GM23338 (cell line): ENCODE measurements around the gene PFKFB3. TPM values are rescaled to one million over a fixed set of nuclear protein-coding genes. Genes with fewer than 3 reads are reported as not detected.
"Not testable (repeated sequence)": the region's sequence is repeated elsewhere in the genome, so short reads cannot be mapped to it uniquely, and the experiment has no call there.

Experiments
- ATAC-seq: fragments of 200-7000 bp; cut with Tn5 transposase; 3 replicates; pipeline ENCODE4 v1.9.1; 2020
- DNase-seq: peaks from one replicate; pipeline ENCODE4 v3.0.0-alpha.2; 2015; ENCODE audit warnings: low spot score
- H2AFZ ChIP-seq: fragments of 200-600 bp; sonication (generic); 2 replicates; pipeline ENCODE4 v1.8.0; 2016; ENCODE audit warnings: antibody characterized with exemption, mild to moderate bottlenecking, moderate library complexity
- H3F3A ChIP-seq: fragments of 200-600 bp; sonication (generic); replicated peaks from 2 replicates; pipeline ENCODE4 v1.8.0; 2017; ENCODE audit warnings: antibody characterized with exemption, mixed run types, low read depth
- H3K27ac ChIP-seq: fragments of 200-600 bp; sonication (generic); 2 replicates; pipeline ENCODE4 v1.6.1; 2016; ENCODE audit warnings: low read depth
- H3K27me3 ChIP-seq: fragments of 200-600 bp; sonication (generic); 2 replicates; pipeline ENCODE4 v1.8.0; 2016; ENCODE audit warnings: mild to moderate bottlenecking, mixed run types, moderate library complexity; ENCODE audit not compliant: insufficient read depth
- H3K36me3 ChIP-seq: fragments of 200-600 bp; sonication (generic); 2 replicates; pipeline ENCODE4 v1.8.0; 2016; ENCODE audit warnings: mild to moderate bottlenecking; ENCODE audit not compliant: insufficient read depth
- H3K4me1 ChIP-seq: fragments of 200-600 bp; sonication (generic); 2 replicates; pipeline ENCODE4 v1.8.0; 2016; ENCODE audit warnings: mild to moderate bottlenecking, moderate library complexity; ENCODE audit not compliant: insufficient read depth
- H3K4me2 ChIP-seq: fragments of 200-600 bp; sonication (generic); 2 replicates; pipeline ENCODE4 v1.7.1; 2017; ENCODE audit warnings: mixed run types
- H3K4me3 ChIP-seq: fragments of 200-600 bp; sonication (generic); 2 replicates; pipeline ENCODE4 v1.6.1; 2016; ENCODE audit warnings: mixed run types
- H3K79me2 ChIP-seq: fragments of 200-600 bp; sonication (generic); replicated peaks from 2 replicates; pipeline ENCODE4 v1.8.0; 2017; ENCODE audit warnings: mild to moderate bottlenecking; ENCODE audit not compliant: insufficient read depth
- H3K9me2 ChIP-seq: fragments of 200-600 bp; sonication (generic); 2 replicates; pipeline ENCODE4 v1.8.0; 2017; ENCODE audit not compliant: insufficient read depth
- H4K20me1 ChIP-seq: fragments of 200-600 bp; sonication (generic); replicated peaks from 2 replicates; pipeline ENCODE4 v1.8.0; 2017; ENCODE audit warnings: mild to moderate bottlenecking; ENCODE audit not compliant: insufficient read depth
- H3K27ac Mint-ChIP-seq: 2 replicates; pipeline ENCODE4 v1.8.0; 2020; ENCODE audit warnings: inconsistent platforms, mild to moderate bottlenecking, moderate library complexity, mixed read lengths
- H3K27me3 Mint-ChIP-seq: 3 replicates; pipeline ENCODE4 v1.8.0; 2022; ENCODE audit warnings: low read depth, mild to moderate bottlenecking, moderate library complexity, mixed read lengths, inconsistent platforms; ENCODE audit not compliant: insufficient read depth, poor library complexity
- H3K36me3 Mint-ChIP-seq: 3 replicates; pipeline ENCODE4 v1.8.0; 2021; ENCODE audit warnings: low read depth, mild to moderate bottlenecking, inconsistent platforms, moderate library complexity, mixed read lengths
- H3K4me1 Mint-ChIP-seq: 3 replicates; pipeline ENCODE4 v1.8.0; 2020; ENCODE audit warnings: mild to moderate bottlenecking, inconsistent platforms, mixed read lengths
- H3K4me3 Mint-ChIP-seq: 3 replicates; pipeline ENCODE4 v1.8.0; 2021; ENCODE audit warnings: moderate library complexity, mild to moderate bottlenecking, inconsistent platforms, mixed read lengths
- H3K9me3 Mint-ChIP-seq: 3 replicates; pipeline ENCODE4 v1.8.0; 2020; ENCODE audit warnings: moderate library complexity, mild to moderate bottlenecking, inconsistent platforms, mixed read lengths
- CREB1 ChIP-seq: fragments of 250-450 bp; sonication (Bioruptor Pico); IDR thresholded peaks from 2 replicates; pipeline ENCODE4 v1.5.0; 2020; ENCODE audit warnings: low read depth, mild to moderate bottlenecking, moderate library complexity
- CTCF ChIP-seq, 2 experiments: fragments of 200-600 bp in 1 of 2; sonication (generic) in 1 of 2; conservative IDR thresholded peaks; 2 replicates each; pipeline versions ENCODE4 v1.5.1 to v1.6.1; 2016 to 2017; ENCODE audit warnings: antibody characterized with exemption in 2 of 2, low read depth in 2 of 2, mild to moderate bottlenecking in 2 of 2, moderate library complexity in 1 of 2
- EZH2 ChIP-seq: fragments of 200-600 bp; sonication (generic); IDR thresholded peaks from one replicate; pipeline ENCODE4 v1.8.0; 2017; ENCODE audit warnings: antibody characterized with exemption, mild to moderate bottlenecking, low read depth; ENCODE audit not compliant: unreplicated experiment
- EZH2phosphoT487 ChIP-seq: fragments of 200-600 bp; sonication (generic); IDR thresholded peaks from one replicate; pipeline ENCODE4 v1.8.1; 2018; ENCODE audit warnings: antibody characterized with exemption; ENCODE audit not compliant: unreplicated experiment
- JUNB ChIP-seq: IDR thresholded peaks from one replicate; pipeline ENCODE4 v1.6.1; 2016; ENCODE audit warnings: antibody characterized with exemption; ENCODE audit not compliant: unreplicated experiment
- POLR2AphosphoS5 ChIP-seq: IDR thresholded peaks from 2 replicates; pipeline ENCODE4 v1.6.1; 2016; ENCODE audit warnings: antibody characterized with exemption, low read depth
- REST ChIP-seq: IDR thresholded peaks from one replicate; pipeline ENCODE4 v1.6.1; 2018; ENCODE audit warnings: antibody characterized with exemption; ENCODE audit not compliant: unreplicated experiment
- STAT1 ChIP-seq: IDR thresholded peaks from one replicate; pipeline ENCODE4 v1.6.1; 2016; ENCODE audit warnings: antibody characterized with exemption; ENCODE audit not compliant: unreplicated experiment
- ZNF114 ChIP-seq: fragments of 250-450 bp; sonication (Bioruptor Pico); IDR thresholded peaks from 2 replicates; pipeline ENCODE4 v1.5.0; 2020; ENCODE audit warnings: mild to moderate bottlenecking, moderate library complexity
- ZNF331 ChIP-seq: fragments of 250-450 bp; sonication (Bioruptor Pico); IDR thresholded peaks from 2 replicates; pipeline ENCODE4 v1.5.0; 2020; ENCODE audit warnings: low read depth, mild to moderate bottlenecking, moderate library complexity
- ZNF462 ChIP-seq: fragments of 250-450 bp; sonication (Bioruptor Pico); IDR thresholded peaks from 2 replicates; pipeline ENCODE4 v1.5.0; 2020; ENCODE audit warnings: mild to moderate bottlenecking, moderate library complexity
- polyA plus RNA-seq: library from polyadenylated mRNA; unstranded; fragments of >200 nt; fragmentation: Nextera tagmentation; extraction: Ambion mirVana; gene quantifications from 2 replicates; pipeline ENCODE4 v1.2.1, GENCODE V29; 2016
- total RNA-seq: library from RNA; depleted of rRNA; stranded (reverse); fragments of >200 nt; shearing (Covaris generic); gene quantifications from 2 replicates; pipeline ENCODE4 v1.2.3, GENCODE V29; 2014

The PFKFB3 gene
- total and polyA plus RNA-seq, 2 experiments from 2014 or later, result 9.5 to 26.8 TPM

- H3K36me3 Mint-ChIP-seq, DNase-seq, H3K4me3 Mint-ChIP-seq, H3K4me3 ChIP-seq, H2AFZ ChIP-seq, H3K9me2 ChIP-seq, H3K9me3 Mint-ChIP-seq, H3K27ac ChIP-seq, H3K4me1 Mint-ChIP-seq, ATAC-seq, H3K4me1 ChIP-seq, H3F3A ChIP-seq, H3K27ac Mint-ChIP-seq, H3K36me3 ChIP-seq, H3K79me2 ChIP-seq, H3K4me2 ChIP-seq: not testable (repeated sequence)
- peaks cover 35% of the 10 kb centered on the region for H3K27me3 Mint-ChIP-seq
- H3K27me3 ChIP-seq, result peaks cover 45% of the 10 kb centered on the region
- H4K20me1 ChIP-seq, result peaks cover 18% of the 10 kb centered on the region
These were observed 6.2 kb upstream of the PFKFB3 start for GRCh38 chr10:6196524-6196923.

DNA sequence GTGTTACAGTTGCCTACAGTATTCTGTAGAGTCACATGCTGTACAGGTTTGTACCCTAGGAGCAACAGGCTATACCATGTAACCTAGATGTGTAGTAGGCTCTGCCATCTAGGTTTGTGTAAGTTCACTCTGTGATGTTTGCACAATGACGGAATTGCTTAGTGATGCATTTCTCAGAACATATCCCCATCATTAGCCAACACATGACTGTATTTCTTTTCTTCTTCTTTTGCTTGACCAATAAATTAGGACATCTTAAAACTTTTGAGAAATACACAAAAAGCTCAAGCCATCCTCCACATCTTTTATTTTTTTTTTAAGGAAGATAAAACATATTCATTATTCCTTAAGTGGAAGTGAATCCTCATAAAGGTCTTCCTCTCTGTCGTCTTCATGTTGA, 5.4 kb upstream of the PFKFB3 start:
- H3K4me1 Mint-ChIP-seq, result peaks cover 9% of the 10 kb centered on the region; the same call in 2 of the 3 replicates
- H3F3A ChIP-seq, result no peaks in the 10 kb centered on the region; the same call in 1 of the 2 replicates
- peaks cover 53% of the 10 kb centered on the region for H3K27me3 ChIP-seq
- no peak for ATAC-seq
- H3K9me3 Mint-ChIP-seq, result peaks cover 2% of the 10 kb centered on the region; the same call in 2 of the 3 replicates
- H3K27ac Mint-ChIP-seq, result no peak overlapping the region
- H2AFZ ChIP-seq, result no peak overlapping the region
- H3K36me3 ChIP-seq, result no peaks in the 10 kb centered on the region
- H3K79me2 ChIP-seq, result no peaks in the 10 kb centered on the region
- no peak overlapping the region for H3K4me3 ChIP-seq
- H3K36me3 Mint-ChIP-seq, result no peaks in the 10 kb centered on the region
- no peaks in the 10 kb centered on the region for H3K4me1 ChIP-seq
- DNase-seq, result no peak
- H3K9me2 ChIP-seq, result no peaks in the 10 kb centered on the region
- H3K4me2 ChIP-seq, result no peak overlapping the region
- H4K20me1 ChIP-seq, result peaks cover 22% of the 10 kb centered on the region
- no peak overlapping the region for H3K27ac ChIP-seq
- H3K27me3 Mint-ChIP-seq, result peaks cover 43% of the 10 kb centered on the region
- no peak overlapping the region for H3K4me3 Mint-ChIP-seq
- TF ChIP-seq REST (no peak), JUNB (no peak), ZNF462 (CRISPR knock-in tag) (no peak), EZH2 (no peak), CREB1 (CRISPR knock-in tag) (no peak), ZNF114 (CRISPR knock-in tag) (no peak), ZNF331 (CRISPR knock-in tag) (no peak), STAT1 (no peak), POLR2AphosphoS5 (no peak), CTCF (conservative IDR thresholded peaks at IDR 0.05; ENCODE audit: low read depth in 2 of 2) (no peak), EZH2phosphoT487 (no peak)
